Neural progenitor cell (in vitro differentiated cells): ENCODE data around the gene ANKRD33.

Experiments used
- CTCF ChIP-seq: fragments of 200-600 bp; sonication (generic); IDR thresholded peaks from 2 replicates; pipeline ENCODE4 v1.5.1; 2017; ENCODE audit warnings: antibody characterized with exemption, mild to moderate bottlenecking
- EZH2 ChIP-seq: fragments of 200-600 bp; sonication (generic); IDR thresholded peaks from 2 replicates; pipeline ENCODE4 v1.6.1; 2017; ENCODE audit warnings: antibody characterized with exemption, mild to moderate bottlenecking, moderate library complexity
- EZH2phosphoT487 ChIP-seq: fragments of 200-600 bp; sonication (generic); IDR thresholded peaks from 2 replicates; pipeline ENCODE4 v1.6.1; 2017; ENCODE audit warnings: antibody characterized with exemption

GRCh38 chr12:51860986-51861385 is 26.9 kb upstream of the ANKRD33 start:
- TF ChIP-seq CTCF (no peak), EZH2phosphoT487 (no peak), EZH2 (no peak)
